Liver (tissue), 9 donors: ENCODE measurements around the gene SLC18A2. TPM values are rescaled to one million over a fixed set of nuclear protein-coding genes. Genes with fewer than 3 reads are reported as not detected.

Source experiments
- DNase-seq: peaks from one replicate; pipeline ENCODE4 v3.0.0-alpha.2; 2017; ENCODE audit warnings: low spot score
- H3K27ac ChIP-seq, 2 donors: one replicate each; pipeline ENCODE4 v1.7.0; 2013; ENCODE audit warnings: inconsistent platforms in 2 of 2, low read length in 2 of 2, control low read depth in 1 of 2, low read depth in 1 of 2, mild to moderate bottlenecking in 1 of 2
- H3K27me3 ChIP-seq, 4 donors: one replicate each; pipeline versions ENCODE4 v1.6.1 to v1.7.0; 2013; ENCODE audit warnings: low read length in 3 of 4, inconsistent platforms in 1 of 4, mild to moderate bottlenecking in 1 of 4, moderate library complexity in 1 of 4; ENCODE audit not compliant: control insufficient read depth in 4 of 4, insufficient read depth in 4 of 4
- H3K36me3 ChIP-seq, 4 donors: one replicate each; pipeline versions ENCODE4 v1.6.1 to v1.7.0; 2013; ENCODE audit warnings: low read length in 3 of 4, mild to moderate bottlenecking in 3 of 4, low read depth in 1 of 4, moderate library complexity in 1 of 4; ENCODE audit not compliant: control insufficient read depth in 4 of 4, insufficient read depth in 3 of 4
- H3K4me1 ChIP-seq, 4 donors: one replicate each; pipeline versions ENCODE4 v1.6.1 to v1.7.0; 2013; ENCODE audit warnings: low read length in 3 of 4, mild to moderate bottlenecking in 3 of 4, moderate library complexity in 1 of 4; ENCODE audit not compliant: control insufficient read depth in 4 of 4, insufficient read depth in 4 of 4
- H3K4me3 ChIP-seq, 3 donors: one replicate each; pipeline versions ENCODE4 v1.6.1 to v1.7.0; 2013; ENCODE audit warnings: low read length in 3 of 3, control low read depth in 1 of 3, low read depth in 1 of 3, mild to moderate bottlenecking in 1 of 3
- H3K9ac ChIP-seq, 2 donors: one replicate each; pipeline ENCODE4 v1.7.0; 2013; ENCODE audit warnings: low read length in 2 of 2, mild to moderate bottlenecking in 2 of 2, moderate library complexity in 2 of 2, control low read depth in 1 of 2, low read depth in 1 of 2
- H3K9me3 ChIP-seq, 4 donors: one replicate each; pipeline versions ENCODE4 v1.6.1 to v1.7.0; 2013; ENCODE audit warnings: low read length in 3 of 4; ENCODE audit not compliant: control insufficient read depth in 4 of 4
- ATF3 ChIP-seq: IDR thresholded peaks from 2 replicates; pipeline ENCODE4 v1.6.1; 2016; ENCODE audit warnings: antibody characterized with exemption
- EGR1 ChIP-seq, 2 donors: IDR thresholded peaks; 2 replicates each; pipeline ENCODE4 v1.6.1; 2016 to 2018; ENCODE audit warnings: antibody characterized with exemption in 2 of 2, low read depth in 2 of 2
- FOXA1 ChIP-seq: IDR thresholded peaks from 2 replicates; pipeline ENCODE4 v1.6.1; 2016; ENCODE audit warnings: antibody characterized with exemption
- FOXA2 ChIP-seq: IDR thresholded peaks from 2 replicates; pipeline ENCODE4 v1.6.1; 2016; ENCODE audit warnings: antibody characterized with exemption
- GABPA ChIP-seq, 2 donors: IDR thresholded peaks in 1 of 2; conservative IDR thresholded peaks in 1 of 2; 2 replicates each; pipeline ENCODE4 v1.6.1; 2016; ENCODE audit warnings: antibody characterized with exemption in 2 of 2, mild to moderate bottlenecking in 1 of 2, moderate library complexity in 1 of 2
- HNF4A ChIP-seq, 2 donors: conservative IDR thresholded peaks; 2 replicates each; pipeline ENCODE4 v1.6.1; 2016; ENCODE audit warnings: antibody characterized with exemption in 2 of 2, mild to moderate bottlenecking in 2 of 2
- HNF4G ChIP-seq: IDR thresholded peaks from 2 replicates; pipeline ENCODE4 v1.6.1; 2016; ENCODE audit warnings: antibody characterized with exemption
- JUND ChIP-seq, 2 donors: IDR thresholded peaks; 2 replicates each; pipeline ENCODE4 v1.6.1; 2016; ENCODE audit warnings: antibody characterized with exemption in 2 of 2
- MAX ChIP-seq: IDR thresholded peaks from 2 replicates; pipeline ENCODE4 v1.6.1; 2016; ENCODE audit warnings: antibody characterized with exemption
- NR2F2 ChIP-seq: IDR thresholded peaks from 2 replicates; pipeline ENCODE4 v1.6.1; 2016; ENCODE audit warnings: antibody characterized with exemption
- RAD21 ChIP-seq, 2 donors: IDR thresholded peaks; 2 replicates each; pipeline ENCODE4 v1.6.1; 2016; ENCODE audit warnings: antibody characterized with exemption in 2 of 2, mild to moderate bottlenecking in 2 of 2
- REST ChIP-seq: IDR thresholded peaks from 2 replicates; pipeline ENCODE4 v1.6.1; 2016; ENCODE audit warnings: antibody characterized with exemption, mild to moderate bottlenecking
- RXRA ChIP-seq, 2 donors: IDR thresholded peaks; 2 replicates each; pipeline ENCODE4 v1.6.1; 2017 to 2018; ENCODE audit warnings: antibody characterized with exemption in 2 of 2, mild to moderate bottlenecking in 1 of 2
- SP1 ChIP-seq: IDR thresholded peaks from 2 replicates; pipeline ENCODE4 v1.6.1; 2018; ENCODE audit warnings: antibody characterized with exemption, mild to moderate bottlenecking
- TAF1 ChIP-seq: conservative IDR thresholded peaks from 2 replicates; pipeline ENCODE4 v1.6.1; 2016; ENCODE audit warnings: antibody characterized with exemption, mild to moderate bottlenecking
- YY1 ChIP-seq: IDR thresholded peaks from 2 replicates; pipeline ENCODE4 v1.6.1; 2016; ENCODE audit warnings: antibody characterized with exemption, mild to moderate bottlenecking
- ZBTB33 ChIP-seq: IDR thresholded peaks from 2 replicates; pipeline ENCODE4 v1.6.1; 2016; ENCODE audit warnings: antibody characterized with exemption
- WGBS: extraction: QIAGEN DNeasy Blood & Tissue Kit; methylation state at CpG from one replicate; pipeline ENCODE4 v1.1.7; 2013; 5-methylcytosine and 5-hydroxymethylcytosine counted together
- polyA plus RNA-seq, 2 donors: library from polyadenylated mRNA; stranded (reverse) in 1 of 2; unstranded in 1 of 2; fragments of 200-250 nt in 1 of 2; fragments of >200 nt in 1 of 2; fragmentation: Nextera tagmentation in 1 of 2; extraction: Ambion mirVana in 1 of 2; gene quantifications; one replicate each; pipeline versions ENCODE4 v1.2.1 to v1.2.3, GENCODE V29; 2013 to 2015
- total RNA-seq, 2 donors: library from RNA; depleted of rRNA; stranded (reverse); fragments of >200 nt; gene quantifications; one replicate each; pipeline ENCODE4 v1.2.3, GENCODE V29; 2014
- TF ChIP-seq, protein P1 (sequence below): fragments of 150-350 bp; IDR thresholded peaks from 2 replicates; pipeline ENCODE4 v1.5.1; 2017; ENCODE audit warnings: improper control_type of control experiment, low read depth, low read length; ENCODE audit not compliant: missing input control
- donor health status: healthy.
- donor health status: healthy.
- donor health status: healthy.
- donor health status: healthy.
- donor health status: healthy.

Gene SLC18A2
- total and polyA plus RNA-seq, 4 donors, result 0.92 to 3.7 (median 1.4) TPM

DNA sequence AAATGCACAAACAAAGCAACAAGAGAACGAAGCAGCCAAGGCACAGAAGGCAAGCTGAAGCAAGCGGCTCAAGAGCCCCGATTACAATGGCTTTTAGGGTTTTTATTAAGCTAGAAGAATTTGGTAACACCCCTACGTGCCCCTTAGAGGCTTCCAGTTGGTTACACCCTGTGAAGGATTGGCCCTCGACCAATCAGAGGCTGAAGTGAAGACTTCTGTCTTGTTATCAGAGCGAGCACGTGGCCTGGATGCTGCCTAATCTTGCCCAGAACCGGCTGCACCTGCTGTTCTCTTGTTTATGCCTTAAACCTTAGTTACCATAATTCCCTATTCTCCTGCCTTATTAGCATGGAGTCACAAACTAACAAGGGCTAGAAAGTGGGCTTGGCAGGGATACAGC is 22.3 kb upstream of the SLC18A2 start:
- DNase-seq, result no peak
- WGBS, result 83% methylated on average over 8 of the region's 8 CpGs

More for the DNA sequence above, 22.3 kb upstream of the SLC18A2 start:
- Histone ChIP-seq H3K9ac (no peak overlapping the region), H3K9me3 (no peaks in the 10 kb centered on the region), H3K27ac (no peak overlapping the region), H3K36me3 (no peaks in the 10 kb centered on the region), H3K27me3 (peaks cover 0 to 4% (median 2%) of the 10 kb centered on the region in 4 donors), H3K4me1 (peaks cover 6 to 13% (median 9%) of the 10 kb centered on the region in 4 donors), H3K4me3 (no peak overlapping the region)
- TF ChIP-seq ATF3 (no peak), YY1 (no peak), RAD21 (IDR thresholded peaks at IDR 0.05) (no peak), RXRA (IDR thresholded peaks at IDR 0.05) (no peak), HNF4G (no peak), GABPA (IDR thresholded peaks at IDR 0.05 in 1 of 2, conservative IDR thresholded peaks at IDR 0.05 in 1 of 2) (no peak), FOXA1 (no peak), SP1 (no peak), ZBTB33 (no peak), REST (no peak), FOXA2 (no peak), TAF1 (no peak), HNF4A (conservative IDR thresholded peaks at IDR 0.05) (no peak), NR2F2 (no peak), EGR1 (IDR thresholded peaks at IDR 0.05; ENCODE audit: low read depth in 2 of 2) (no peak), JUND (IDR thresholded peaks at IDR 0.05) (no peak), MAX (no peak)
- TF ChIP-seq, protein P1, sequence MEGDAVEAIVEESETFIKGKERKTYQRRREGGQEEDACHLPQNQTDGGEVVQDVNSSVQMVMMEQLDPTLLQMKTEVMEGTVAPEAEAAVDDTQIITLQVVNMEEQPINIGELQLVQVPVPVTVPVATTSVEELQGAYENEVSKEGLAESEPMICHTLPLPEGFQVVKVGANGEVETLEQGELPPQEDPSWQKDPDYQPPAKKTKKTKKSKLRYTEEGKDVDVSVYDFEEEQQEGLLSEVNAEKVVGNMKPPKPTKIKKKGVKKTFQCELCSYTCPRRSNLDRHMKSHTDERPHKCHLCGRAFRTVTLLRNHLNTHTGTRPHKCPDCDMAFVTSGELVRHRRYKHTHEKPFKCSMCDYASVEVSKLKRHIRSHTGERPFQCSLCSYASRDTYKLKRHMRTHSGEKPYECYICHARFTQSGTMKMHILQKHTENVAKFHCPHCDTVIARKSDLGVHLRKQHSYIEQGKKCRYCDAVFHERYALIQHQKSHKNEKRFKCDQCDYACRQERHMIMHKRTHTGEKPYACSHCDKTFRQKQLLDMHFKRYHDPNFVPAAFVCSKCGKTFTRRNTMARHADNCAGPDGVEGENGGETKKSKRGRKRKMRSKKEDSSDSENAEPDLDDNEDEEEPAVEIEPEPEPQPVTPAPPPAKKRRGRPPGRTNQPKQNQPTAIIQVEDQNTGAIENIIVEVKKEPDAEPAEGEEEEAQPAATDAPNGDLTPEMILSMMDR, result no peak
